ENCODE data around the gene TNFRSF6B. TPM values are rescaled to one million over a fixed set of nuclear protein-coding genes. Genes with fewer than 3 reads are reported as not detected.

Gene TNFRSF6B
- total RNA-seq, 2 experiments from 2014 or later, result 1.0 to 6.6 TPM

- no peak for DNase-seq (ENCODE audit: low spot score)
- Histone ChIP-seq H3K9me2 (ENCODE audit: insufficient read depth, low read length) (no peaks in the 10 kb centered on the region), H3K27ac (ENCODE audit: low read depth, low read length, poor library complexity, severe bottlenecking) (peak overlapping the region; percentile 97), H4K20me1 (ENCODE audit: insufficient read depth, low read length) (no peaks in the 10 kb centered on the region), H3K79me2 (ENCODE audit: insufficient read depth, low read depth, low read length) (peaks cover 25% of the 10 kb centered on the region), H3K9me3 (ENCODE audit: low read length) (peaks cover 7% of the 10 kb centered on the region; the same call in 1 of the 2 replicates), H3K4me3 (ENCODE audit: low read depth, low read length, poor library complexity, severe bottlenecking) (peak overlapping the region; percentile 55), H2AFZ (ENCODE audit: low read length) (no peak overlapping the region), H3K36me3 (ENCODE audit: insufficient read depth, low read length) (peaks cover 61% of the 10 kb centered on the region), H3K4me1 (ENCODE audit: insufficient read depth, low read length, poor library complexity, severe bottlenecking) (peaks cover 77% of the 10 kb centered on the region), H3K4me2 (ENCODE audit: low read length) (peak overlapping the region; percentile 77)
- intact Hi-C loops (cut with micrococcal nuclease; ENCODE audit: unreplicated experiment), result no loop called here
- TF ChIP-seq EZH2phosphoT487 (IDR thresholded peaks at IDR 0.05; ENCODE audit: borderline replicate concordance, low read depth, low read length) (no peak), CTCF (conservative IDR thresholded peaks at IDR 0.05; ENCODE audit: low read length) (no peak)
- BruUV-seq (replicated peaks), result no TSS peak
- ChIA-PET CTCF (ENCODE audit: unreplicated experiment) (no interaction called here), POLR2A (no interaction called here)
Measured at GRCh38 chr20:63731410-63731809, 35.0 kb downstream of the TNFRSF6B start.

- peak overlapping the region; percentile 55 for H3K4me3 ChIP-seq (ENCODE audit: low read depth, low read length, poor library complexity, severe bottlenecking)
- TF ChIP-seq EZH2phosphoT487 (IDR thresholded peaks at IDR 0.05; ENCODE audit: borderline replicate concordance, low read depth, low read length) (no peak), CTCF (conservative IDR thresholded peaks at IDR 0.05; ENCODE audit: low read length) (no peak)
- POLR2A ChIA-PET, result no interaction called here
- DNase-seq (ENCODE audit: low spot score), result no peak
- no TSS peak for BruUV-seq (replicated peaks)
- peaks cover 17% of the 10 kb centered on the region for H3K79me2 ChIP-seq (ENCODE audit: insufficient read depth, low read depth, low read length)
- H3K4me2 ChIP-seq (ENCODE audit: low read length), result peak overlapping the region; percentile 77
- CTCF ChIA-PET (ENCODE audit: unreplicated experiment), result no interaction called here
- peaks cover 77% of the 10 kb centered on the region for H3K4me1 ChIP-seq (ENCODE audit: insufficient read depth, low read length, poor library complexity, severe bottlenecking)
- peaks cover 57% of the 10 kb centered on the region for H3K36me3 ChIP-seq (ENCODE audit: insufficient read depth, low read length)
- H3K9me2 ChIP-seq (ENCODE audit: insufficient read depth, low read length), result no peaks in the 10 kb centered on the region
- intact Hi-C loops (cut with micrococcal nuclease; ENCODE audit: unreplicated experiment), result no loop called here
- no peaks in the 10 kb centered on the region for H3K9me3 ChIP-seq (ENCODE audit: low read length)
- no peak overlapping the region for H2AFZ ChIP-seq (ENCODE audit: low read length)
- H3K27ac ChIP-seq (ENCODE audit: low read depth, low read length, poor library complexity, severe bottlenecking), result peak overlapping the region; percentile 97
- H4K20me1 ChIP-seq (ENCODE audit: insufficient read depth, low read length), result no peaks in the 10 kb centered on the region
Measured at GRCh38 chr20:63732118-63733095, 36.0 kb downstream of the TNFRSF6B start.

- Histone ChIP-seq H3K4me3 (ENCODE audit: low read depth, low read length, poor library complexity, severe bottlenecking) (no peak overlapping the region), H3K79me2 (ENCODE audit: insufficient read depth, low read depth, low read length) (peaks cover 17% of the 10 kb centered on the region), H4K20me1 (ENCODE audit: insufficient read depth, low read length) (no peaks in the 10 kb centered on the region), H3K9me2 (ENCODE audit: insufficient read depth, low read length) (no peaks in the 10 kb centered on the region), H3K4me2 (ENCODE audit: low read length) (no peak overlapping the region), H3K27ac (ENCODE audit: low read depth, low read length, poor library complexity, severe bottlenecking) (peak overlapping the region; percentile 97), H3K36me3 (ENCODE audit: insufficient read depth, low read length) (peaks cover 58% of the 10 kb centered on the region), H2AFZ (ENCODE audit: low read length) (no peak overlapping the region), H3K4me1 (ENCODE audit: insufficient read depth, low read length, poor library complexity, severe bottlenecking) (peaks cover 77% of the 10 kb centered on the region), H3K9me3 (ENCODE audit: low read length) (no peaks in the 10 kb centered on the region)
- TF ChIP-seq EZH2phosphoT487 (IDR thresholded peaks at IDR 0.05; ENCODE audit: borderline replicate concordance, low read depth, low read length), result no peak
- no peak for TF ChIP-seq CTCF (conservative IDR thresholded peaks at IDR 0.05; ENCODE audit: low read length)
- ChIA-PET POLR2A (no interaction called here), CTCF (ENCODE audit: unreplicated experiment) (no interaction called here)
- no peak for DNase-seq (ENCODE audit: low spot score)
- no TSS peak for BruUV-seq (replicated peaks)
- intact Hi-C loops (cut with micrococcal nuclease; ENCODE audit: unreplicated experiment), result no loop called here
Measured at GRCh38 chr20:63733117-63733516, 36.7 kb downstream of the TNFRSF6B start.

Measured in OCI-LY7 (cell line).